RWPE1 (cell line): ENCODE data around the gene PLA2G4E.

Experiments
- CTCF ChIA-PET: fragments of 350-600 bp; sonication (Branson Sonifier 250); formaldehyde crosslinking; extraction: SDS; loops from one replicate; lab custom pipeline; 2021; lab: Yijun Ruan, JAX
- POLR2A ChIA-PET: fragments of 400-600 bp; formaldehyde crosslinking; extraction: SDS; loops from one replicate; lab custom pipeline; 2020; ENCODE audit warnings: antibody characterized with exemption; ENCODE audit not compliant: low non-redundant PET; lab: Yijun Ruan, JAX
- DNase-seq: peaks from one replicate; pipeline ENCODE4 v3.0.0; 2012; ENCODE audit warnings: low spot score
- H3K27ac ChIP-seq: fragments of 450-650 bp; 2 replicates; pipeline ENCODE4 v1.5.1; 2017
- TF ChIP-seq, protein P1 (sequence below): fragments of 450-650 bp; conservative IDR thresholded peaks from 2 replicates; pipeline ENCODE4 v1.5.1; 2017; ENCODE audit warnings: low read depth, mild to moderate bottlenecking

The PLA2G4E gene

DNA sequence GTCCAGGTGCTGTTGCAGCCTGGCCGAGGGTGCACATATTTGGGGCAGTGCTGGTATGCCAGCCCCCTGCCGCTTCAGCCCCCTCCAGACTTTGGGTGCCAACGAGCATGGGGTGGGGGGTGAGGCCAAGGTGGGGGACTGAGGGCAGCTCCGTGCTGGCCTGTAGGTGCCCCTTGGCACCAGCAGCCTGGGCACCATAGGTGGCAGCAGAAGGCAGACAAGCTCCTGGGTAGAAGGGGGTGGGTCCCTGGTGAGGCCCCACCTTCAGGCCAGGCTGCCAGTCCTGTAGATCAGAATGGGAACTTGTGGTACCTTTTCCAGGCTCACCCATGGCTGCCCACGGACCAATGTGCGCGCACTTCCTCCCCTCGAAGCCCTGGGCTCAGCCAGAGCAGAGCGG is 16.1 kb upstream of the PLA2G4E start:
- ChIA-PET CTCF (interaction anchor here (0.6 to 1.3 kb wide), 2 partner anchors 14 to 20 kb away, joined by 4 to 5 read pairs; no protein-coding TSS in a partner anchor), POLR2A (interaction anchor here (1.0 kb wide), 1 partner anchor 20 kb away, joined by 5 read pairs; no protein-coding TSS in a partner anchor)
- no peak for DNase-seq
- TF ChIP-seq, protein P1, sequence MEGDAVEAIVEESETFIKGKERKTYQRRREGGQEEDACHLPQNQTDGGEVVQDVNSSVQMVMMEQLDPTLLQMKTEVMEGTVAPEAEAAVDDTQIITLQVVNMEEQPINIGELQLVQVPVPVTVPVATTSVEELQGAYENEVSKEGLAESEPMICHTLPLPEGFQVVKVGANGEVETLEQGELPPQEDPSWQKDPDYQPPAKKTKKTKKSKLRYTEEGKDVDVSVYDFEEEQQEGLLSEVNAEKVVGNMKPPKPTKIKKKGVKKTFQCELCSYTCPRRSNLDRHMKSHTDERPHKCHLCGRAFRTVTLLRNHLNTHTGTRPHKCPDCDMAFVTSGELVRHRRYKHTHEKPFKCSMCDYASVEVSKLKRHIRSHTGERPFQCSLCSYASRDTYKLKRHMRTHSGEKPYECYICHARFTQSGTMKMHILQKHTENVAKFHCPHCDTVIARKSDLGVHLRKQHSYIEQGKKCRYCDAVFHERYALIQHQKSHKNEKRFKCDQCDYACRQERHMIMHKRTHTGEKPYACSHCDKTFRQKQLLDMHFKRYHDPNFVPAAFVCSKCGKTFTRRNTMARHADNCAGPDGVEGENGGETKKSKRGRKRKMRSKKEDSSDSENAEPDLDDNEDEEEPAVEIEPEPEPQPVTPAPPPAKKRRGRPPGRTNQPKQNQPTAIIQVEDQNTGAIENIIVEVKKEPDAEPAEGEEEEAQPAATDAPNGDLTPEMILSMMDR = no peak
- H3K27ac ChIP-seq = peak overlapping the region; percentile 88

DNA sequence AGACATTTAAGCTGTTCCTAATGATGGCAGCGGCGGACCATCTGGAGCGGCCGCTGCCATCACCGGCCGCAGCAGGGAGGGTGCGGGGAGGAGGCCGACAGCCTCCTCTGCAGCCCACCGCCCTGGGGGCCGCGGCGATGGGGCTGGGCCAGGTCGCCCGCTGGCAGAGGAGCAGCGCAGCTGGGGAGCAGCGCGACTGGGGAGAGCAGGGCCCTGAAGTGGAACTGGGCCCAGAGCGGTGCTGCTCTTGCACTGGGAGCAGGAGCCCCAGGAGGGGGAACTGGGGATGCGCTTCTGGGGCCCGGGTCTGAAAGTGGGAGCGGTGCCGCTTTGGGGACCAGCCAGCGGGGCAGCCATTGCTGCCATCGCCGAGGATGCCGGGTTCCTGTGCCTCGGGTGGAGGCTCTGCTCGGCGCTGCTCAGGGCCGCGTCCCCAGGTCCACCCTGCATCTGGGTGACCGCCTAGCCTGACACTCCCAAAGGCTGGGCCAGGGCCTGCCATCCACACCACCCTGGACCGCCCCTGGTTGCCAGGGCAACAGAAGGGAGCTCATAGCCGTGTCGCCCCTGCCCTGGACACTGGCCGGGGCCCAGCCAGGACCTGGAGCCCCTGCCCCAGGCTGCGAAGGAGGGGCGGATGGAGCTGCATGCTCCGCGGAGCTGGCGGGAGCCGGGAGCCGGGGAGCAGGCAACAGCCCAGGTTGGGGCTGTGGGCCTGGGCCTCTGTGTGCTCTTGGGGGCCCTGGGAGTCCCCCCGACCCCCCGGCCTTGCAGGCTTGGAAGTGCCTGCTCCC is 15.5 kb upstream of the PLA2G4E start:
- POLR2A ChIA-PET = interaction anchor here (1.0 kb wide), 1 partner anchor 21 kb away, joined by 5 read pairs; no protein-coding TSS in a partner anchor
- CTCF ChIA-PET = interaction anchor here (1.3 kb wide), 1 partner anchor 20 kb away, joined by 5 read pairs; no protein-coding TSS in a partner anchor
- TF ChIP-seq, protein P1 = no peak
- no peak for DNase-seq
- peak overlapping the region; percentile 88 for H3K27ac ChIP-seq

DNA sequence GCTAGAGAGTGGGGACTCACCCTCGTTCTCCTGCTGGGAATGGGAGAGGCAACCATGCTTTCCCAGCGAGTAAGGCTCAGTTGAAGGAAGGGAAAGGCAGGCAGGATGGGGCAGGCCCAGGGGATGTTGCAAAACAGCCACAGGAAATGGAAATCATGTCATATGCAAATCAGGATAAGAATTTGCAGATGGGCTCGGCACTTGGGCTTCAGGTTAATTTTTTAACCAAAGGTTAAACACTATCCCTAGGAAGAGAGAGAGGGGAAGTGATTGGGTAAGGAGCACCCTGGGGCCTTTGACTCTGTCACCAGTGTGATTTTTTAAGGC is 14.6 kb upstream of the PLA2G4E start:
- POLR2A ChIA-PET = no interaction called here
- TF ChIP-seq, protein P1 = no peak
- H3K27ac ChIP-seq = peak overlapping the region; percentile 88
- CTCF ChIA-PET = no interaction called here
- peak; percentile 87 for DNase-seq

DNA sequence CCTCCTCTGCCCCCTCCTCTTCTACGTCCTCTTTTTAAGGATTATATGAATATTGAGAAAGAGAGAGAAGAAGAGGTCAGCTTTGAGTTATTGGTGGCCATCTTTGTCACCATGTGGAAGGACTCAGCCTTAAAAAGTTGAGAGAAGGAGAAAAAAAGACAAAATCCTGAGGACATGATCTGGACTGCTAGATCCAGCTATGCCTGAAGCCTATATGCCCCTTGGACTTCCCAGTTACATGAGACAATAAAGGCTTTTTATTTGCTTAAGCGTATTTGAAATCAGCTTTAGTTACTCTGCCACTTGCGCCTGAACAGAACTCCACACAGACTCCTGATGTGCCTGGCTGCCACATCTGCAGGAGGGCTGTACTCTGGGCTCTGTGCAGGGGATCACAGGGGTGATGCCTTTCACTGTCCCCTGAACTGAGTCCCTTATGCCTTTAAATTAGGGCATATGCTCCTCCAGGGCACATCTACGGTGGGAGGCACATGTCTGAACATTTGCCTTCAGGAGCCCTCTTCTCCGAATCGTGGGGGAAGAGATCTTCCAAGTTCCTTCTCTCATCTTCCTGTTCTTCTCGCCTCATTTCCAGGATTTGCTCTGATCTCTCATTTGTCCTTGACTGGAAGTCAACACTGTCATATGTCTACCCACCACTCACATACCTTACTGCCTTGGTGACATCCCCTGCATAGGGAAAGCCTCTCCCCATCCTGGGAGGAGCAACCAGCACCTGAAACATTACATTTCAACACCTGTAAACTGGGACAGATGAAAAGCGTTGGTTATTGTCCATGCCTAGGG is 14.0 kb upstream of the PLA2G4E start:
- CTCF ChIA-PET = no interaction called here
- peak overlapping the region; percentile 88 for H3K27ac ChIP-seq
- TF ChIP-seq, protein P1 = no peak
- POLR2A ChIA-PET = no interaction called here
- no peak for DNase-seq

DNA sequence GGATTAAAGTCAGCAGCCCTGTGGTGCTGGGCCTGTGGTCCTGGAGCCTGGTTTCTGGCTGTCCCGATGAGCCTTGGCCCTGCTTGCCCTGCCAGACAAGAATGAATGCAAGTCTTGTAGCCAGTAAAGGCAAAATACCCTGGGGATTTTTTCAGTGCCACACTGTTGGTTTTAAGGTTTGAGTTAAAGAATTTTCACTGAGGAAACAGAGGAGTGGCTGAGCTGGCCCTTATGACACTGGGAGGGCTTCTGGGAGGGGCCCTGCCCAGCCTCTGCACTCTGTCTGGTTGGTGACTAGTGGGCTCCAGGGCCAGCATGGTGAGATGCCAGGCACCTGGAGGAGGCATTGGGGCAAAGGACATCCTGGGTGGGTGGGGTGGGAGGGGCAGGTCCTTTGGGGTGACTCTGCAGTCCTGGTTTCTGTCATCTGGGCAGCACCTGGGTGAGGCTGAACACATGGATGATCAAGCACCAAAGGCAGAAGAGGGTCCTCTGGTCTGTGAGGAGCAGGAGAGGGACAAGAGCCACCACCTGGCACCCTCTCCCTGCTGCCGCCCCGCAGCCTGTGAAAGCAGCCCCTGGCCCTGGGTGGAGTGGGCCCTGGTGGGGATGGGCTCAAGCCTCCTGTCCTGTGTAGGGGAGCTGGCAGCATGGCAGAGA is 12.5 kb upstream of the PLA2G4E start:
- ChIA-PET CTCF (interaction anchor here (0.6 kb wide), 1 partner anchor 72 kb away, joined by 3 read pairs; no protein-coding TSS in a partner anchor), POLR2A (no interaction called here)
- TF ChIP-seq, protein P1 = no peak
- peak overlapping the region; percentile 95 for H3K27ac ChIP-seq
- DNase-seq = no peak
